ENCODE data around the gene PPP2R5C. TPM values are rescaled to one million over a fixed set of nuclear protein-coding genes. Genes with fewer than 3 reads are reported as not detected.
"Not testable (repeated sequence)": the region's sequence is repeated elsewhere in the genome, so short reads cannot be mapped to it uniquely, and the experiment has no call there.

The PPP2R5C gene
- 129 TPM for total RNA-seq
- 65.6 TPM for polyA plus RNA-seq (ENCODE audit: insufficient read depth, low read depth, low replicate concordance)
- long read RNA-seq, donor 1, full-length matches to known transcripts = 20 of 20 reads
- long read RNA-seq, donor 1, partial matches to known transcripts = 0 of 20 reads
- long read RNA-seq, donor 1, other reads (novel, unspliced or antisense) = 0 of 20 reads
- long read RNA-seq, donor 2, full-length matches to known transcripts = 19 of 24 reads
- long read RNA-seq, donor 2, partial matches to known transcripts = 5 of 24 reads
- long read RNA-seq, donor 2, other reads (novel, unspliced or antisense) = 0 of 24 reads
- long read RNA-seq, donor 3, full-length matches to known transcripts = 33 of 39 reads
- long read RNA-seq, donor 3, partial matches to known transcripts = 6 of 39 reads
- long read RNA-seq, donor 3, other reads (novel, unspliced or antisense) = 0 of 39 reads
- long read RNA-seq, donor 4, full-length matches to known transcripts = 35 of 35 reads
- long read RNA-seq, donor 4, partial matches to known transcripts = 0 of 35 reads
- long read RNA-seq, donor 4, other reads (novel, unspliced or antisense) = 0 of 35 reads
- long read RNA-seq, donor 5, partial matches to known transcripts = 0 of 1 reads
- long read RNA-seq, donor 5, other reads (novel, unspliced or antisense) = 0 of 1 reads
- long read RNA-seq, donor 6, full-length matches to known transcripts = 28 of 39 reads
- long read RNA-seq, donor 6, partial matches to known transcripts = 11 of 39 reads
- long read RNA-seq, donor 6, other reads (novel, unspliced or antisense) = 0 of 39 reads
- long read RNA-seq, donor 7, full-length matches to known transcripts = 23 of 63 reads
- long read RNA-seq, donor 7, partial matches to known transcripts = 21 of 63 reads
- long read RNA-seq, donor 7, other reads (novel, unspliced or antisense) = 19 of 63 reads
- long read RNA-seq, donor 8, full-length matches to known transcripts = 17 of 22 reads
- long read RNA-seq, donor 8, partial matches to known transcripts = 5 of 22 reads
- long read RNA-seq, donor 8, other reads (novel, unspliced or antisense) = 0 of 22 reads
- long read RNA-seq, donor 9, full-length matches to known transcripts = 7 of 7 reads
- long read RNA-seq, donor 9, partial matches to known transcripts = 0 of 7 reads
- long read RNA-seq, donor 9, other reads (novel, unspliced or antisense) = 0 of 7 reads
- long read RNA-seq, donor 10, full-length matches to known transcripts = 18 of 30 reads
- long read RNA-seq, donor 10, partial matches to known transcripts = 12 of 30 reads
- long read RNA-seq, donor 10, other reads (novel, unspliced or antisense) = 0 of 30 reads

DNA sequence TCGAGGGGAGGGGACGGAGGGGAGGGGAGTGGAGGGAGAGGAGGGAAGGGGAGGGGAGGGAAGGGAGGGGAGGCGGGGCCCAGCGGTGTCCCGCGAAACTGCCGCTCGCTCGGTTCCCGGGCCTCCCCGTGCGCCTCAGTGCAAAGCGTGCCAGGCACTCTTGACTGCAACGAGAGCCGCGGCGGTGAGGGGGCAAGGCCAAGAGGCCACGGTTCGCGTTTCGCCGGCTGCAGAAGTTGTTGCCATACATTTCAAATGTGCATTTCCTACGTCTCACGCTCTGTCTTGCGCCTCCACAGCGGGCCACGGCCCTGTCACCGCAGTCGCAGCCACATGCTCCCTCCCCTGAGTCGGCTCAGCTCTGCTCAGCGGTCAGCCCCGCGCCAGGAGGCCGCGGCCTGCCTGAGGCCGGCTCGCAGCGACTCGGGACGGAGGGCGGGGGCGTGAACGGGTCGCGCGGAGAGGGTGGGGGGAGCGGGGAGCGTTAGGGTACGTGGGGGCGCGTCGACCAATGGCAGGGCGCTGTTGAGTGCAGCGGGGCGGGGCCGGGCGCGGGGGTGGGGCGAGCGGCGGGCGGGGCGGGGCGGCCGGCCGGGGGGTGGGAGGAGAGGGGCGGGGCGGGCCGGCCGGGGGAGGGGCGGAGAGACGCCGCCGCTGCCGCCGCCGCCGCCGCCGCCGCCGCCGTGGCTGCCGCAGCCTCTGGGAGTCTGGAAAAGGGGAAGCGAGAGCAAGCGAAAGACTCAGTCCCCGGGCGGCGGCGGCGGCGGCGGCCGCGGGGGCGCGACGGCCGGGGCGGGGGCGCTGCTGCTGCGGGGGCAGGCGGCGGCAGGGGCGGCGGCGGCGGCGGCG lies at the start of gene PPP2R5C:
Gene PPP2R5C, plus strand, starts transcription at position 678 of the 849 bp plus-strand sequence. CDS start 185 bp downstream, outside the sequence.
- Histone ChIP-seq H3K36me3 (ENCODE audit: control insufficient read depth in 2 of 3, insufficient read depth in 3 of 3, low read length in 3 of 3) (peaks cover 0 to 10% (median 4%) of the 10 kb centered on the region in 3 donors), H3K9me3 (ENCODE audit: control insufficient read depth in 2 of 3, insufficient read depth in 1 of 3, low read length in 3 of 3) (no peaks in the 10 kb centered on the region), H3K4me3 (ENCODE audit: low read length in 3 of 3) (peak within 1 kb of the TSS; percentile 84 to 95 (median 90)), H3K4me1 (ENCODE audit: control insufficient read depth in 2 of 3, insufficient read depth in 2 of 3, low read depth in 1 of 3, low read length in 3 of 3) (peaks cover 0 to 3% (median 0%) of the 10 kb centered on the region in 3 donors), H3K9ac (ENCODE audit: low read length in 3 of 3) (peak within 1 kb of the TSS; percentile 49 to 73 (median 71)), H3K27me3 (ENCODE audit: control insufficient read depth, insufficient read depth, low read length) (peaks cover 3% of the 10 kb centered on the region), H3K27ac (ENCODE audit: low read depth in 2 of 2, low read length in 2 of 2) (peak within 1 kb of the TSS; percentile 96 to 97)
- intact Hi-C loops (cut with DNase I) = no loop called here
- FAIRE-seq = no peak
- DNase-seq = peak; percentile 92 to 99 (median 95)
- TF ChIP-seq, protein P1, sequence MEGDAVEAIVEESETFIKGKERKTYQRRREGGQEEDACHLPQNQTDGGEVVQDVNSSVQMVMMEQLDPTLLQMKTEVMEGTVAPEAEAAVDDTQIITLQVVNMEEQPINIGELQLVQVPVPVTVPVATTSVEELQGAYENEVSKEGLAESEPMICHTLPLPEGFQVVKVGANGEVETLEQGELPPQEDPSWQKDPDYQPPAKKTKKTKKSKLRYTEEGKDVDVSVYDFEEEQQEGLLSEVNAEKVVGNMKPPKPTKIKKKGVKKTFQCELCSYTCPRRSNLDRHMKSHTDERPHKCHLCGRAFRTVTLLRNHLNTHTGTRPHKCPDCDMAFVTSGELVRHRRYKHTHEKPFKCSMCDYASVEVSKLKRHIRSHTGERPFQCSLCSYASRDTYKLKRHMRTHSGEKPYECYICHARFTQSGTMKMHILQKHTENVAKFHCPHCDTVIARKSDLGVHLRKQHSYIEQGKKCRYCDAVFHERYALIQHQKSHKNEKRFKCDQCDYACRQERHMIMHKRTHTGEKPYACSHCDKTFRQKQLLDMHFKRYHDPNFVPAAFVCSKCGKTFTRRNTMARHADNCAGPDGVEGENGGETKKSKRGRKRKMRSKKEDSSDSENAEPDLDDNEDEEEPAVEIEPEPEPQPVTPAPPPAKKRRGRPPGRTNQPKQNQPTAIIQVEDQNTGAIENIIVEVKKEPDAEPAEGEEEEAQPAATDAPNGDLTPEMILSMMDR (IDR thresholded peaks at IDR 0.05; ENCODE audit: borderline replicate concordance, extremely low read depth, insufficient read depth) = no peak

DNA sequence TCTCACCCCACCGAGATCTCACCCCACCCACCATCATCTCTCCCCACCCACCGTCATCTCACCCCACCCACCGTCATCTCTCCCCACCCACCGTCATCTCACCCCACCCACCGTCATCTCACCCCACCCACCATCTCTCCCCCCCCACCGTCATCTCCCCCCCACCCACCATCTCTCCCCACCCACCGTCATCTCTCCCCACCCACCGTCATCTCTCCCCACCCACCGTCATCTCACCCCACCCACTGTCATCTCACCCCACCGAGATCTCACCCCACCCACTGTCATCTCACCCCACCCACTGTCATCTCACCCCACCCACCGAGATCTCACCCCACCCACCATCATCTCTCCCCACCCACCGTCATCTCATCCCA lies 49.7 kb upstream of the PPP2R5C start:
- H3K9me3 ChIP-seq (ENCODE audit: control insufficient read depth in 2 of 3, insufficient read depth in 1 of 3, low read length in 3 of 3); FAIRE-seq; H3K27ac ChIP-seq (ENCODE audit: low read depth in 2 of 2, low read length in 2 of 2); H3K4me1 ChIP-seq (ENCODE audit: control insufficient read depth in 2 of 3, insufficient read depth in 2 of 3, low read depth in 1 of 3, low read length in 3 of 3); H3K27me3 ChIP-seq (ENCODE audit: control insufficient read depth, insufficient read depth, low read length); H3K9ac ChIP-seq (ENCODE audit: low read length in 3 of 3); intact Hi-C loops (cut with DNase I); H3K4me3 ChIP-seq (ENCODE audit: low read length in 3 of 3); H3K36me3 ChIP-seq (ENCODE audit: control insufficient read depth in 2 of 3, insufficient read depth in 3 of 3, low read length in 3 of 3): not testable (repeated sequence)
- DNase-seq = peak in 1 of 5 donors; percentile 4

DNA sequence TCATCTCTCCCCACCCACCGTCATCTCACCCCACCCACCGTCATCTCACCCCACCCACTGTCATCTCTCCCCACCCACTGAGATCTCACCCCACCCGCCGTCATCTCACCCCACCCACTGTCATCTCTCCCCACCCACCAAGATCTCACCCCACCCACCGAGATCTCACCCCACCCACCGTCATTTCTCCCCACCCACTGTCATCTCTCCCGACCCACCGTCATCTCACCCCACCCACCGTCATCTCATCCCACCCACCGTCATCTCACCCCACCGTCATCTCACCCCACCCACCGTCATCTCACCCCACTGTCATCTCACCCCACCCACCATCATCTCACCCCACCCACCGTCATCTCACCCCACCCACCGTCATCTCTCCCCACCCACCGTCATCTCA lies 49.2 kb upstream of the PPP2R5C start:
- FAIRE-seq; H3K27me3 ChIP-seq (ENCODE audit: control insufficient read depth, insufficient read depth, low read length); intact Hi-C loops (cut with DNase I); H3K36me3 ChIP-seq (ENCODE audit: control insufficient read depth in 2 of 3, insufficient read depth in 3 of 3, low read length in 3 of 3); H3K9ac ChIP-seq (ENCODE audit: low read length in 3 of 3); H3K27ac ChIP-seq (ENCODE audit: low read depth in 2 of 2, low read length in 2 of 2); H3K9me3 ChIP-seq (ENCODE audit: control insufficient read depth in 2 of 3, insufficient read depth in 1 of 3, low read length in 3 of 3); H3K4me3 ChIP-seq (ENCODE audit: low read length in 3 of 3); H3K4me1 ChIP-seq (ENCODE audit: control insufficient read depth in 2 of 3, insufficient read depth in 2 of 3, low read depth in 1 of 3, low read length in 3 of 3): not testable (repeated sequence)
- DNase-seq = peak in 1 of 5 donors; percentile 32

DNA sequence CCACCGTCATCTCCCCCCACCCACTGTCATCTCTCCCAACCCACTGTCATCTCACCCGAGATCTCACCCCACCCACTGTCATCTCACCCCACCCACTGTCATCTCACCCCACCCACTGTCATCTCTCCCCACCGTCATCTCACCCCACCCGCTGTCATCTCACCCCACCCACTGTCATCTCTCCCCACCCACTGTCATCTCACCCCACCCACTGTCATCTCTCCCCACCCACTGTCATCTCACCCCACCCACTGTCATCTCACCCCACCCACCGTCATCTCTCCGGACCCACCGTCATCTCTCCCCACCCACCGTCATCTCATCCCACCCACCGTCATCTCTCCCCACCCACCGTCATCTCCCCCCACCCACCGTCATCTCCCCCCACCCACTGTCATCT lies 48.4 kb upstream of the PPP2R5C start:
- intact Hi-C loops (cut with DNase I); H3K9ac ChIP-seq (ENCODE audit: low read length in 3 of 3); FAIRE-seq; H3K27ac ChIP-seq (ENCODE audit: low read depth in 2 of 2, low read length in 2 of 2); H3K9me3 ChIP-seq (ENCODE audit: control insufficient read depth in 2 of 3, insufficient read depth in 1 of 3, low read length in 3 of 3); H3K4me1 ChIP-seq (ENCODE audit: control insufficient read depth in 2 of 3, insufficient read depth in 2 of 3, low read depth in 1 of 3, low read length in 3 of 3); H3K4me3 ChIP-seq (ENCODE audit: low read length in 3 of 3); H3K27me3 ChIP-seq (ENCODE audit: control insufficient read depth, insufficient read depth, low read length); H3K36me3 ChIP-seq (ENCODE audit: control insufficient read depth in 2 of 3, insufficient read depth in 3 of 3, low read length in 3 of 3): not testable (repeated sequence)
- DNase-seq = peak in 1 of 5 donors; percentile 21

All from kidney (tissue), 22 donors.